WTC11 (cell line): ENCODE data around the gene SLC9A6. TPM values are rescaled to one million over a fixed set of nuclear protein-coding genes. Genes with fewer than 3 reads are reported as not detected.
"Not testable (repeated sequence)": the region's sequence is repeated elsewhere in the genome, so short reads cannot be mapped to it uniquely, and the experiment has no call there.

Experiments used
- ATAC-seq: fragments of 200-7000 bp; cut with Tn5 transposase; 2 replicates; pipeline ENCODE4 v1.10.0; 2021; ENCODE audit warnings: mild to moderate bottlenecking, moderate library complexity
- CTCF ChIA-PET: fragments of 300-600 bp; sonication (Branson Sonifier 250); formaldehyde crosslinking; loops from one replicate; lab custom pipeline; 2021; ENCODE audit warnings: antibody characterized with exemption; lab: Charles Lee
- POLR2A ChIA-PET: fragments of 350-600 bp; sonication (Branson Sonifier 250); formaldehyde crosslinking; loops from one replicate; lab custom pipeline; 2021; ENCODE audit warnings: antibody characterized with exemption; lab: Charles Lee
- DNase-seq: peaks from one replicate; pipeline ENCODE4 v3.0.0; 2021; ENCODE audit warnings: low spot score
- H3K27ac Mint-ChIP-seq: 2 replicates; pipeline ENCODE4 v1.8.0; 2021; ENCODE audit warnings: mixed read lengths
- H3K27me3 Mint-ChIP-seq: 2 replicates; pipeline ENCODE4 v1.8.0; 2021; ENCODE audit warnings: low read depth, mild to moderate bottlenecking, moderate library complexity, mixed read lengths
- H3K36me3 Mint-ChIP-seq: 2 replicates; pipeline ENCODE4 v1.8.0; 2021; ENCODE audit warnings: mixed read lengths
- H3K4me1 Mint-ChIP-seq: 2 replicates; pipeline ENCODE4 v1.8.0; 2022; ENCODE audit warnings: mixed read lengths
- H3K4me3 Mint-ChIP-seq: 2 replicates; pipeline ENCODE4 v1.8.0; 2021; ENCODE audit warnings: mild to moderate bottlenecking, moderate library complexity, mixed read lengths
- H3K9me3 Mint-ChIP-seq: 2 replicates; pipeline ENCODE4 v1.8.0; 2021; ENCODE audit warnings: mixed read lengths
- AFF4 ChIP-seq: sonication (generic); formaldehyde crosslinking; IDR thresholded peaks from 2 replicates; pipeline ENCODE4 v1.8.1; 2023; ENCODE audit warnings: mild to moderate bottlenecking, missing genetic modification reagents, borderline replicate concordance
- AR ChIP-seq: fragments of 250-450 bp; sonication (Bioruptor Pico); IDR thresholded peaks from 2 replicates; pipeline ENCODE4 v1.9.0; 2021; ENCODE audit warnings: mild to moderate bottlenecking
- ARID4B ChIP-seq: sonication (generic); formaldehyde crosslinking; IDR thresholded peaks from 2 replicates; pipeline ENCODE4 v1.8.0; 2023; ENCODE audit warnings: missing genetic modification reagents, mild to moderate bottlenecking, borderline replicate concordance
- ELF4 ChIP-seq: sonication (generic); formaldehyde crosslinking; IDR thresholded peaks from 2 replicates; pipeline ENCODE4 v1.8.1; 2022; ENCODE audit warnings: low read depth, mild to moderate bottlenecking, moderate library complexity, missing genetic modification reagents
- ESRRA ChIP-seq: sonication (generic); formaldehyde crosslinking; IDR thresholded peaks from 2 replicates; pipeline ENCODE4 v1.8.1; 2022; ENCODE audit warnings: mild to moderate bottlenecking, missing genetic modification reagents, borderline replicate concordance
- FOXP1 ChIP-seq: sonication (generic); formaldehyde crosslinking; IDR thresholded peaks from 2 replicates; pipeline ENCODE4 v1.8.0; 2022; ENCODE audit warnings: missing genetic modification reagents, mild to moderate bottlenecking, moderate library complexity, borderline replicate concordance
- GTF2I ChIP-seq: fragments of 250-450 bp; sonication (Bioruptor Pico); conservative IDR thresholded peaks from 2 replicates; pipeline ENCODE4 v1.4.0; 2021; ENCODE audit warnings: mild to moderate bottlenecking
- MLX ChIP-seq: sonication (generic); formaldehyde crosslinking; IDR thresholded peaks from 2 replicates; pipeline ENCODE4 v1.8.1; 2023; ENCODE audit warnings: mild to moderate bottlenecking, missing genetic modification reagents, moderate library complexity
- SOX15 ChIP-seq: fragments of 250-450 bp; sonication (Bioruptor Pico); IDR thresholded peaks from 2 replicates; pipeline ENCODE4 v1.9.0; 2021; ENCODE audit warnings: mild to moderate bottlenecking
- ZNF416 ChIP-seq: fragments of 250-450 bp; sonication (Bioruptor Pico); IDR thresholded peaks from 2 replicates; pipeline ENCODE4 v1.9.0; 2021; ENCODE audit warnings: mild to moderate bottlenecking, inconsistent platforms
- ZNF425 ChIP-seq: fragments of 250-450 bp; sonication (Bioruptor Pico); conservative IDR thresholded peaks from 2 replicates; pipeline ENCODE4 v1.9.0; 2021; ENCODE audit warnings: mild to moderate bottlenecking
- ZNF532 ChIP-seq: fragments of 250-450 bp; sonication (Bioruptor Pico); IDR thresholded peaks from 2 replicates; pipeline ENCODE4 v1.9.0; 2021; ENCODE audit warnings: mild to moderate bottlenecking, borderline replicate concordance
- total RNA-seq: library from RNA; stranded (reverse); gene quantifications from 3 replicates; pipeline ENCODE4 v1.2.3, GENCODE V29; 2021

The SLC9A6 gene
- total RNA-seq, 1 experiment from 2014 or later: 9.6 TPM

GRCh38 chrX:136049608-136050007, 64.4 kb downstream of the SLC9A6 start:
- ATAC-seq (no peak), DNase-seq (no peak)
- H3K4me1 Mint-ChIP-seq: peaks cover 5% of the 10 kb centered on the region; the same call in 1 of the 2 replicates
- ChIA-PET POLR2A (no interaction called here), CTCF (no interaction called here)
- H3K4me3 Mint-ChIP-seq: no peak overlapping the region
- no peak overlapping the region for H3K27ac Mint-ChIP-seq
- no peaks in the 10 kb centered on the region for H3K27me3 Mint-ChIP-seq
- no peak for TF ChIP-seq GTF2I (CRISPR knock-in tag)
- no peak for TF ChIP-seq MLX (CRISPR knock-in tag)
- H3K9me3 Mint-ChIP-seq: no peaks in the 10 kb centered on the region
- no peaks in the 10 kb centered on the region for H3K36me3 Mint-ChIP-seq

- DNase-seq, H3K4me1 Mint-ChIP-seq, POLR2A ChIA-PET, ATAC-seq, H3K27me3 Mint-ChIP-seq, H3K36me3 Mint-ChIP-seq, H3K9me3 Mint-ChIP-seq, H3K27ac Mint-ChIP-seq, H3K4me3 Mint-ChIP-seq: not testable (repeated sequence)
- CTCF ChIA-PET: interaction anchor here (1.0 kb wide), 1 partner anchor 112 kb away, joined by 3 read pairs; no protein-coding TSS in a partner anchor
Measured at GRCh38 chrX:136050875-136051274, 65.6 kb downstream of the SLC9A6 start.

- no peak overlapping the region for H3K4me3 Mint-ChIP-seq
- H3K9me3 Mint-ChIP-seq: no peaks in the 10 kb centered on the region
- no peak overlapping the region for H3K27ac Mint-ChIP-seq
- no peaks in the 10 kb centered on the region for H3K36me3 Mint-ChIP-seq
- H3K27me3 Mint-ChIP-seq: no peaks in the 10 kb centered on the region
- no peak for DNase-seq
- no peak for ATAC-seq
- H3K4me1 Mint-ChIP-seq: peaks cover 5% of the 10 kb centered on the region; the same call in 1 of the 2 replicates
- POLR2A ChIA-PET: no interaction called here
- CTCF ChIA-PET: no interaction called here
- TF ChIP-seq ELF4 (CRISPR knock-in tag): no peak
- TF ChIP-seq ARID4B (CRISPR knock-in tag): no peak
- TF ChIP-seq SOX15: no peak
- TF ChIP-seq ZNF416 (CRISPR knock-in tag): no peak
- TF ChIP-seq AFF4 (CRISPR knock-in tag): no peak
- no peak for TF ChIP-seq ZNF425
- TF ChIP-seq FOXP1 (CRISPR knock-in tag): no peak
- TF ChIP-seq ESRRA (CRISPR knock-in tag): no peak
- no peak for TF ChIP-seq AR (CRISPR knock-in tag)
- no peak for TF ChIP-seq ZNF532 (CRISPR knock-in tag)
Measured at GRCh38 chrX:136051611-136052010, 66.4 kb downstream of the SLC9A6 start.
